Adrenal gland (tissue), 12 donors: ENCODE measurements around the gene SNX9. TPM values are rescaled to one million over a fixed set of nuclear protein-coding genes. Genes with fewer than 3 reads are reported as not detected.

Experiments
- DNase-seq, 7 donors: peaks; one replicate each; pipeline ENCODE4 v3.0.0-alpha.2; 2019 to 2020
- H3K27ac ChIP-seq, 5 donors: fragments of 200-600 bp; sonication (generic) in 4 of 5; 1 replicate in 3 of 5; 2 replicates in 2 of 5; pipeline versions ENCODE4 v1.5.1 to v1.8.0; 2016 to 2020; ENCODE audit warnings: mild to moderate bottlenecking in 1 of 5
- H3K27me3 ChIP-seq: fragments of 200-600 bp; 2 replicates; pipeline ENCODE4 v1.8.0; 2021
- H3K36me3 ChIP-seq, 2 donors: fragments of 200-600 bp; replicated peaks in 1 of 2; 1 replicate in 1 of 2; 2 replicates in 1 of 2; pipeline versions ENCODE4 v1.5.1 to v1.8.0; 2018 to 2022
- H3K4me1 ChIP-seq, 2 donors: fragments of 200-600 bp; replicated peaks in 1 of 2; 1 replicate in 1 of 2; 2 replicates in 1 of 2; pipeline versions ENCODE4 v1.5.1 to v1.8.0; 2018 to 2021
- H3K4me3 ChIP-seq, 4 donors: fragments of 200-600 bp; sonication (generic) in 3 of 4; one replicate each; pipeline ENCODE4 v1.5.1; 2016 to 2018
- H3K9me3 ChIP-seq, 3 donors: fragments of 200-600 bp; sonication (generic) in 1 of 3; replicated peaks in 1 of 3; 1 replicate in 2 of 3; 2 replicates in 1 of 3; pipeline versions ENCODE4 v1.5.1 to v1.8.0; 2016 to 2021
- POLR2A ChIP-seq, 2 donors: fragments of 450-650 bp; IDR thresholded peaks; one replicate each; pipeline ENCODE4 v1.6.1; 2017; ENCODE audit warnings: antibody characterized with exemption in 2 of 2, mild to moderate bottlenecking in 2 of 2, moderate library complexity in 1 of 2
- WGBS, 4 donors: extraction: QIAGEN DNeasy Blood & Tissue Kit in 2 of 4; methylation state at CpG; one replicate each; pipeline versions ENCODE4 v1.1.5 to v1.1.7; 2013 to 2017; 5-methylcytosine and 5-hydroxymethylcytosine counted together
- intact Hi-C, 2 donors: fragments of 100-400 bp; cut with DNase I; formaldehyde crosslinking; loops; one replicate each; pipeline versions ENCODE4 v1.14.1 to v1.15.0; 2022 to 2023
- polyA plus RNA-seq, 3 donors: library from polyadenylated mRNA; stranded (reverse); fragments of 200-250 nt in 2 of 3; fragments of 350-450 nt in 1 of 3; fragmentation: Illumina TruSeq in 1 of 3; extraction: RNeasy Lipid Tissue Mini Kit (QIAGEN cat#74804) in 1 of 3; gene quantifications; one replicate each; pipeline ENCODE4 v1.2.3, GENCODE V29; 2013 to 2014
- total RNA-seq, 9 donors: library from RNA; depleted of rRNA in 4 of 9; stranded (reverse); fragments of >200 nt in 4 of 9; fragments of 120-200 nt in 1 of 9; fragmentation: NEBNext Ultra II Directional in 1 of 9; extraction: Animal tissue kit (Norgen Biotek cat#: 25700) in 1 of 9; gene quantifications; one replicate each; pipeline versions ENCODE4 v1.1.0 to v1.2.4, GENCODE V29; 2013 to 2023
- TF ChIP-seq, protein P1 (sequence below), 6 experiments: fragments of 450-650 bp in 4 of 6; fragments of 200-600 bp in 2 of 6; sonication (generic) in 1 of 6; IDR thresholded peaks; 1 replicate in 5 of 6; 2 replicates in 1 of 6; pipeline versions ENCODE4 v1.5.1 to v1.8.0; 2016 to 2021; ENCODE audit warnings: antibody characterized with exemption in 6 of 6, mild to moderate bottlenecking in 2 of 6, moderate library complexity in 1 of 6
- donor health status: healthy with polysubstance abuse.
- donor health status: Bipolar disorder and iron deficiency.
- donor health status: DM: yes; HTN: yes; CAD: no.
- donor health status: DM: no; HTN: no; CAD: no.
- donor health status: DM: no; HTN: no; CAD: no.
- donor health status: DM: yes; HTN: yes; CAD: no.

Gene SNX9
- total and polyA plus RNA-seq, 12 donors: 27.7 to 59.6 (median 50.4) TPM

GRCh38 chr6:157955675-157956074 is 132.6 kb downstream of the SNX9 start:
- WGBS, 4 donors: 86 to 89% (median 88%) methylated on average over 6 of the region's 6 CpGs
- intact Hi-C loops: no loop called here

DNA sequence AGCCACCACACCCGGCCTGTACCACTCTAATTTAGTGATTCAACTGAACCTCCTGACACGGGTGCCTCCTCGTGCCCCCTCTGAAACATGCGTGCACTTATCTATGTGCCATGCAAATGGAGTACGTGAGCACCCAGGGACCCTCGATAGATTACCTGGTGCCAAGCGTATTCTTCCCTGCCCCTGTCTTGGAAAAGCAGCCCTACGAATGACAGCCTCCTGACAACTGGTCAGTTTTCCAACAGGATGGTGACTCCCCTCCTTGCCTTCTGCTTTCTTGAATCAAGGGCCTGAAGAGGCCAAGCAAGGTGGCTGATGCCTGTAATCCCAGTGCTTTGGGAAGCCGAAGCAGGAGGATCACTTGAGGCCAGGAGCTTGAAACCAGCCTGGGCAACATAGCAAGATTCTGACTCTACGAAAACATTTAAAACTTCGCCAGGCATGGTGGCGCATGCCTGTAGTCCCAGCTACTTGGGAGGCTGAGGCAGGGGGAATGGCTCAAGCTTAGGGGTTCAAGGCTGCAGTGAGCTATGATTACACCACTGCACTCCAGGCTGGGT is 133.2 kb downstream of the SNX9 start:
- Histone ChIP-seq H3K36me3 (no peaks in the 10 kb centered on the region), H3K27ac (no peak overlapping the region), H3K27me3 (no peaks in the 10 kb centered on the region), H3K9me3 (peaks cover 0 to 16% (median 5%) of the 10 kb centered on the region in 3 donors), H3K4me3 (no peak overlapping the region), H3K4me1 (no peaks in the 10 kb centered on the region)
- WGBS, 4 donors: 89 to 97% (median 93%) methylated on average over 10 to 12 of the region's 12 CpGs
- no peak for TF ChIP-seq POLR2A (IDR thresholded peaks at IDR 0.05)
- TF ChIP-seq, protein P1, sequence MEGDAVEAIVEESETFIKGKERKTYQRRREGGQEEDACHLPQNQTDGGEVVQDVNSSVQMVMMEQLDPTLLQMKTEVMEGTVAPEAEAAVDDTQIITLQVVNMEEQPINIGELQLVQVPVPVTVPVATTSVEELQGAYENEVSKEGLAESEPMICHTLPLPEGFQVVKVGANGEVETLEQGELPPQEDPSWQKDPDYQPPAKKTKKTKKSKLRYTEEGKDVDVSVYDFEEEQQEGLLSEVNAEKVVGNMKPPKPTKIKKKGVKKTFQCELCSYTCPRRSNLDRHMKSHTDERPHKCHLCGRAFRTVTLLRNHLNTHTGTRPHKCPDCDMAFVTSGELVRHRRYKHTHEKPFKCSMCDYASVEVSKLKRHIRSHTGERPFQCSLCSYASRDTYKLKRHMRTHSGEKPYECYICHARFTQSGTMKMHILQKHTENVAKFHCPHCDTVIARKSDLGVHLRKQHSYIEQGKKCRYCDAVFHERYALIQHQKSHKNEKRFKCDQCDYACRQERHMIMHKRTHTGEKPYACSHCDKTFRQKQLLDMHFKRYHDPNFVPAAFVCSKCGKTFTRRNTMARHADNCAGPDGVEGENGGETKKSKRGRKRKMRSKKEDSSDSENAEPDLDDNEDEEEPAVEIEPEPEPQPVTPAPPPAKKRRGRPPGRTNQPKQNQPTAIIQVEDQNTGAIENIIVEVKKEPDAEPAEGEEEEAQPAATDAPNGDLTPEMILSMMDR (IDR thresholded peaks at IDR 0.05): no peak
- intact Hi-C loops: no loop called here
- no peak for DNase-seq

More at GRCh38 chr6:157955675-157956074, 132.6 kb downstream of the SNX9 start:
- Histone ChIP-seq H3K4me3 (no peak overlapping the region), H3K36me3 (no peaks in the 10 kb centered on the region), H3K27me3 (no peaks in the 10 kb centered on the region), H3K4me1 (no peaks in the 10 kb centered on the region), H3K9me3 (peaks cover 0 to 16% (median 5%) of the 10 kb centered on the region in 3 donors), H3K27ac (no peak overlapping the region)
- TF ChIP-seq, protein P1 (IDR thresholded peaks at IDR 0.05): no peak
- no peak for TF ChIP-seq POLR2A (IDR thresholded peaks at IDR 0.05)
- DNase-seq: no peak

GRCh38 chr6:157959451-157960227 is 136.6 kb downstream of the SNX9 start:
- WGBS, 4 donors: 83 to 100% (median 98%) methylated on average over 1 of the region's 1 CpG
- no peak for DNase-seq
- peaks cover 0 to 16% (median 5%) of the 10 kb centered on the region in 3 donors for H3K9me3 ChIP-seq
- no peaks in the 10 kb centered on the region for H3K27me3 ChIP-seq
- TF ChIP-seq POLR2A (IDR thresholded peaks at IDR 0.05): no peak
- TF ChIP-seq, protein P1 (IDR thresholded peaks at IDR 0.05): no peak
- no peak overlapping the region for H3K4me3 ChIP-seq
- no peaks in the 10 kb centered on the region for H3K36me3 ChIP-seq
- no peaks in the 10 kb centered on the region for H3K4me1 ChIP-seq
- intact Hi-C loops: no loop called here
- H3K27ac ChIP-seq: no peak overlapping the region

DNA sequence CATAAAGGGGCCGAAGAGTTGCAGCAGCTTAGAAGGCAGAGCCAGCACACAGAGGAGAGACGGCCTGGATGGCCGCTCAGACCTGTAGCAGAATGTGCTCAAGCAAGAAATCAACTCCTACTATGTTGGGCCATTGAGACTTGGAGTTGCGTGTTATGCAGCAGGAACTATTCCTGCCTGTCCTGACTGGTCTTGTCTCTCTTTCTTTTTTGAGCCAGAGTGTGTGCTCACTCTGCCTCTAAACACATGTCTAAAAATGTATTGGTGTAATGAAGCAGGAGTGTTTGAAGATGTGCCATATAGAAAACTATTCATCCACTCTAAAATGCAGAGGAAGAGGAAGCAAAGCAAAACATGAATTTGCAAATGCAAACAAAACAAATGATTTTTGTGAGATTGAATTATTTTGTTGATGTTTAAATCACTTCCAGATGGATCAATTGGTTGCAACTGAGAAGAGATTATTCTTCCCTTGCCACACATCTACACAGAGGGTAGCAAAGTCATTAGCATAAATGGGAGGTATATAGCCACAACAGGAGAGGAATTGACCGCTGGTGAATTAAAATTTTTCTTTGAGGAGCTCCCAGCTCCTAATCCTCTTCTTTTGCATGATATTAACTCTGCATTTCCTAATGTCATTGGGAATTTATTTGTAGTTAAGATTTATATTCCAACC is 138.2 kb downstream of the SNX9 start:
- TF ChIP-seq, protein P1 (IDR thresholded peaks at IDR 0.05): no peak
- TF ChIP-seq POLR2A (IDR thresholded peaks at IDR 0.05): no peak
- no peaks in the 10 kb centered on the region for H3K4me1 ChIP-seq
- no peak for DNase-seq
- 87 to 95% (median 92%) methylated on average over 5 of the region's 5 CpGs for WGBS, 4 donors
- no peaks in the 10 kb centered on the region for H3K27me3 ChIP-seq
- H3K27ac ChIP-seq: peak overlapping the region in 1 of 5 donors; percentile 26
- H3K9me3 ChIP-seq: peaks cover 0 to 16% (median 5%) of the 10 kb centered on the region in 3 donors
- H3K36me3 ChIP-seq: no peaks in the 10 kb centered on the region
- intact Hi-C loops: no loop called here
- no peak overlapping the region for H3K4me3 ChIP-seq
